Spinal cord (tissue), 10 donors: ENCODE measurements around the gene EFHB. TPM values are rescaled to one million over a fixed set of nuclear protein-coding genes. Genes with fewer than 3 reads are reported as not detected.
A peak's percentile ranks its signal among the peaks of the same experiment; 100 is the strongest.

Experiments used
- DNase-seq, 6 donors: peaks; one replicate each; pipeline versions ENCODE4 v3.0.0 to v3.0.0-alpha.2; 2013 to 2015; ENCODE audit warnings: low spot score in 6 of 6, low read depth in 4 of 6
- H3K27ac ChIP-seq: one replicate; pipeline ENCODE4 v1.5.1; 2013; ENCODE audit warnings: low read depth, low read length, control low read depth
- H3K27me3 ChIP-seq: one replicate; pipeline ENCODE4 v1.6.1; 2013; ENCODE audit warnings: low read length; ENCODE audit not compliant: control insufficient read depth, insufficient read depth
- H3K36me3 ChIP-seq: one replicate; pipeline ENCODE4 v1.6.1; 2013; ENCODE audit warnings: low read length; ENCODE audit not compliant: control insufficient read depth, insufficient read depth
- H3K4me1 ChIP-seq: one replicate; pipeline ENCODE4 v1.6.1; 2013; ENCODE audit warnings: low read length; ENCODE audit not compliant: control insufficient read depth, insufficient read depth
- H3K4me3 ChIP-seq: one replicate; pipeline ENCODE4 v1.5.1; 2013; ENCODE audit warnings: low read depth, low read length, control low read depth
- H3K9me3 ChIP-seq: one replicate; pipeline ENCODE4 v1.6.1; 2013; ENCODE audit warnings: low read length; ENCODE audit not compliant: control insufficient read depth, insufficient read depth
- WGBS: methylation state at CpG from one replicate; pipeline ENCODE4 v1.1.5; 2013; ENCODE audit warnings: missing lambda C conversion rate; ENCODE audit not compliant: insufficient coverage; 5-methylcytosine and 5-hydroxymethylcytosine counted together
- polyA plus RNA-seq, 2 donors: library from polyadenylated mRNA; unstranded; fragments of 120-200 nt; gene quantifications; one replicate each; pipeline ENCODE4 v1.2.1, GENCODE V29; 2013; ENCODE audit not compliant: insufficient read length in 2 of 2
- total RNA-seq, 2 donors: library from RNA; depleted of rRNA in 1 of 2; stranded (reverse); fragments of 120-200 nt in 1 of 2; fragments of >200 nt in 1 of 2; gene quantifications; one replicate each; pipeline versions ENCODE4 v1.2.3 to v1.2.4, GENCODE V29; 2013 to 2014
- donor health status: healthy.

Gene EFHB
- total and polyA plus RNA-seq, 4 donors = 3.4 to 7.4 (median 7.1) TPM

GRCh38 chr3:19932422-19932821 lies 1.6 kb downstream of the EFHB start:
- no peaks in the 10 kb centered on the region for H3K27me3 ChIP-seq
- H3K36me3 ChIP-seq = no peaks in the 10 kb centered on the region
- no peaks in the 10 kb centered on the region for H3K4me1 ChIP-seq
- H3K9me3 ChIP-seq = no peaks in the 10 kb centered on the region
- no peak overlapping the region for H3K4me3 ChIP-seq
- no peak for DNase-seq
- 88% methylated on average over 1 of the region's 2 CpGs for WGBS
- no peak overlapping the region for H3K27ac ChIP-seq

- H3K4me1 ChIP-seq = no peaks in the 10 kb centered on the region
- H3K9me3 ChIP-seq = no peaks in the 10 kb centered on the region
- WGBS = 45% methylated on average over 1 of the region's 1 CpG
These were observed 2.2 kb downstream of the EFHB start for GRCh38 chr3:19931767-19932188.

GRCh38 chr3:19931180-19931692 lies 2.8 kb downstream of the EFHB start:
- DNase-seq = peak in 1 of 6 donors; percentile 7
- no peaks in the 10 kb centered on the region for H3K36me3 ChIP-seq
- no peaks in the 10 kb centered on the region for H3K4me1 ChIP-seq
- no peaks in the 10 kb centered on the region for H3K27me3 ChIP-seq
- 82% methylated on average over 1 of the region's 2 CpGs for WGBS
- H3K27ac ChIP-seq = no peak overlapping the region
- H3K9me3 ChIP-seq = no peaks in the 10 kb centered on the region
- no peak overlapping the region for H3K4me3 ChIP-seq

More at GRCh38 chr3:19931767-19932188, 2.2 kb downstream of the EFHB start:
- H3K27me3 ChIP-seq = no peaks in the 10 kb centered on the region
- no peaks in the 10 kb centered on the region for H3K36me3 ChIP-seq
- H3K27ac ChIP-seq = no peak overlapping the region
- H3K4me3 ChIP-seq = no peak overlapping the region
- no peak for DNase-seq

- no peak overlapping the region for H3K4me3 ChIP-seq
- no peaks in the 10 kb centered on the region for H3K4me1 ChIP-seq
- no peak overlapping the region for H3K27ac ChIP-seq
- no peak for DNase-seq
- no peaks in the 10 kb centered on the region for H3K27me3 ChIP-seq
- H3K36me3 ChIP-seq = no peaks in the 10 kb centered on the region
- no CpG with 5 or more reads among the region's 4 CpGs for WGBS
- no peaks in the 10 kb centered on the region for H3K9me3 ChIP-seq
These were observed 13.5 kb downstream of the EFHB start for GRCh38 chr3:19920401-19921080.

GRCh38 chr3:19917167-19917566 lies 16.9 kb downstream of the EFHB start:
- Histone ChIP-seq H3K27me3 (no peaks in the 10 kb centered on the region), H3K4me1 (no peaks in the 10 kb centered on the region), H3K36me3 (no peaks in the 10 kb centered on the region), H3K4me3 (no peak overlapping the region), H3K9me3 (peaks cover 4% of the 10 kb centered on the region), H3K27ac (no peak overlapping the region)
- DNase-seq = no peak
- no CpG with 5 or more reads among the region's 1 CpG for WGBS

- no peaks in the 10 kb centered on the region for H3K27me3 ChIP-seq
- no peak for DNase-seq
- no peaks in the 10 kb centered on the region for H3K4me1 ChIP-seq
- peaks cover 9% of the 10 kb centered on the region for H3K9me3 ChIP-seq
- no peak overlapping the region for H3K4me3 ChIP-seq
- H3K36me3 ChIP-seq = no peaks in the 10 kb centered on the region
- H3K27ac ChIP-seq = no peak overlapping the region
These were observed 22.6 kb downstream of the EFHB start for GRCh38 chr3:19911452-19911851.

- Histone ChIP-seq H3K36me3 (no peaks in the 10 kb centered on the region), H3K4me1 (no peaks in the 10 kb centered on the region), H3K9me3 (peaks cover 7% of the 10 kb centered on the region), H3K4me3 (no peak overlapping the region), H3K27ac (no peak overlapping the region), H3K27me3 (no peaks in the 10 kb centered on the region)
- no CpG with 5 or more reads among the region's 3 CpGs for WGBS
- no peak for DNase-seq
These were observed 26.5 kb downstream of the EFHB start for GRCh38 chr3:19907523-19907922.

GRCh38 chr3:19903649-19904048 lies 30.4 kb downstream of the EFHB start:
- Histone ChIP-seq H3K27me3 (no peaks in the 10 kb centered on the region), H3K4me3 (no peak overlapping the region), H3K4me1 (no peaks in the 10 kb centered on the region), H3K36me3 (no peaks in the 10 kb centered on the region), H3K27ac (no peak overlapping the region), H3K9me3 (no peaks in the 10 kb centered on the region)
- no peak for DNase-seq
- WGBS = no CpG with 5 or more reads among the region's 2 CpGs

GRCh38 chr3:19901918-19902317 lies 32.1 kb downstream of the EFHB start:
- H3K4me3 ChIP-seq = no peak overlapping the region
- H3K4me1 ChIP-seq = no peaks in the 10 kb centered on the region
- no peak overlapping the region for H3K27ac ChIP-seq
- H3K9me3 ChIP-seq = no peaks in the 10 kb centered on the region
- no peaks in the 10 kb centered on the region for H3K36me3 ChIP-seq
- 87% methylated on average over 4 of the region's 4 CpGs for WGBS
- H3K27me3 ChIP-seq = no peaks in the 10 kb centered on the region
- no peak for DNase-seq

GRCh38 chr3:19901337-19901736 lies 32.7 kb downstream of the EFHB start:
- Histone ChIP-seq H3K4me3 (no peak overlapping the region), H3K27me3 (no peaks in the 10 kb centered on the region), H3K36me3 (no peaks in the 10 kb centered on the region), H3K27ac (no peak overlapping the region), H3K4me1 (no peaks in the 10 kb centered on the region), H3K9me3 (no peaks in the 10 kb centered on the region)
- 100% methylated on average over 3 of the region's 5 CpGs for WGBS
- DNase-seq = peak in 1 of 6 donors; percentile 10
